ENCODE results near the gene BHMT2.

The BHMT2 gene

GRCh38 chr5:79062436-79062835 lies 7.1 kb upstream of the BHMT2 start:
- DNase-seq (ENCODE audit: low spot score), result no peak

- peak; percentile 58 for DNase-seq (ENCODE audit: low spot score)
Measured at GRCh38 chr5:79070350-79070667, 742 bp downstream of the BHMT2 start.

GRCh38 chr5:79074641-79075040 lies 5.1 kb downstream of the BHMT2 start:
- DNase-seq (ENCODE audit: low spot score), result peak; percentile 23

GRCh38 chr5:79075646-79076426 lies 6.3 kb downstream of the BHMT2 start:
- no peak for DNase-seq (ENCODE audit: low spot score)

- no peak for DNase-seq (ENCODE audit: low spot score)
Measured at GRCh38 chr5:79076819-79077218, 7.3 kb downstream of the BHMT2 start.

GRCh38 chr5:79077680-79078365 lies 8.3 kb downstream of the BHMT2 start:
- DNase-seq (ENCODE audit: low spot score), result no peak

GRCh38 chr5:79080804-79081203 lies 11.2 kb downstream of the BHMT2 start:
- no peak for DNase-seq (ENCODE audit: low spot score)

- peak; percentile 20 for DNase-seq (ENCODE audit: low spot score)
Measured at GRCh38 chr5:79081779-79082178, 12.2 kb downstream of the BHMT2 start.

- DNase-seq (ENCODE audit: low spot score), result no peak
Measured at GRCh38 chr5:79086116-79086515, 16.5 kb downstream of the BHMT2 start.

- no peak for DNase-seq (ENCODE audit: low spot score)
Measured at GRCh38 chr5:79088507-79088906, 18.9 kb downstream of the BHMT2 start.

GRCh38 chr5:79091064-79091463 lies 21.5 kb downstream of the BHMT2 start:
- DNase-seq (ENCODE audit: low spot score), result no peak

GRCh38 chr5:79093762-79094161 lies 24.2 kb downstream of the BHMT2 start:
- DNase-seq (ENCODE audit: low spot score), result no peak

- no peak for DNase-seq (ENCODE audit: low spot score)
Measured at GRCh38 chr5:79105868-79106267, 36.3 kb downstream of the BHMT2 start.

- DNase-seq (ENCODE audit: low spot score), result no peak
Measured at GRCh38 chr5:79107020-79107796, 37.6 kb downstream of the BHMT2 start.

GRCh38 chr5:79108086-79108485 lies 38.5 kb downstream of the BHMT2 start:
- DNase-seq (ENCODE audit: low spot score), result no peak

- DNase-seq (ENCODE audit: low spot score), result no peak
Measured at GRCh38 chr5:79108792-79109191, 39.2 kb downstream of the BHMT2 start.

GRCh38 chr5:79109527-79110492 lies 40.2 kb downstream of the BHMT2 start:
- peak; percentile 27 for DNase-seq (ENCODE audit: low spot score)

GRCh38 chr5:79111387-79111959 lies 41.9 kb downstream of the BHMT2 start, which contains the start of gene BHMT:
BHMT (plus strand) TSS chr5:79111809; CDS start chr5:79111886, 77 bp downstream.
- no peak for DNase-seq (ENCODE audit: low spot score)

- peak; percentile 30 for DNase-seq (ENCODE audit: low spot score)
Measured at GRCh38 chr5:79111960-79112702, 42.6 kb downstream of the BHMT2 start.

GRCh38 chr5:79112703-79113058 lies 43.1 kb downstream of the BHMT2 start:
- DNase-seq (ENCODE audit: low spot score), result no peak

- no peak for DNase-seq (ENCODE audit: low spot score)
Measured at GRCh38 chr5:79119486-79119885, 49.9 kb downstream of the BHMT2 start.

All from AG20443 (cell line).